Stimulated activated CD8-positive, alpha-beta memory T cell treated with anti-CD3 and anti-CD28 coated beads, Interleukin-15, amount 100 ng/mL, for 4 hours (primary cell): ENCODE measurements around the gene SURF1.
A peak's percentile ranks its signal among the peaks of the same experiment; 100 is the strongest.
"Not testable (repeated sequence)": the region's sequence is repeated elsewhere in the genome, so short reads cannot be mapped to it uniquely, and the experiment has no call there.

Experiments
- DNase-seq, 2 donors: peaks; one replicate each; pipeline ENCODE4 v3.0.0-alpha.2; 2020; ENCODE audit warnings: low read depth in 2 of 2

The SURF1 gene, protein sequence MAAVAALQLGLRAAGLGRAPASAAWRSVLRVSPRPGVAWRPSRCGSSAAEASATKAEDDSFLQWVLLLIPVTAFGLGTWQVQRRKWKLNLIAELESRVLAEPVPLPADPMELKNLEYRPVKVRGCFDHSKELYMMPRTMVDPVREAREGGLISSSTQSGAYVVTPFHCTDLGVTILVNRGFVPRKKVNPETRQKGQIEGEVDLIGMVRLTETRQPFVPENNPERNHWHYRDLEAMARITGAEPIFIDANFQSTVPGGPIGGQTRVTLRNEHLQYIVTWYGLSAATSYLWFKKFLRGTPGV

DNA sequence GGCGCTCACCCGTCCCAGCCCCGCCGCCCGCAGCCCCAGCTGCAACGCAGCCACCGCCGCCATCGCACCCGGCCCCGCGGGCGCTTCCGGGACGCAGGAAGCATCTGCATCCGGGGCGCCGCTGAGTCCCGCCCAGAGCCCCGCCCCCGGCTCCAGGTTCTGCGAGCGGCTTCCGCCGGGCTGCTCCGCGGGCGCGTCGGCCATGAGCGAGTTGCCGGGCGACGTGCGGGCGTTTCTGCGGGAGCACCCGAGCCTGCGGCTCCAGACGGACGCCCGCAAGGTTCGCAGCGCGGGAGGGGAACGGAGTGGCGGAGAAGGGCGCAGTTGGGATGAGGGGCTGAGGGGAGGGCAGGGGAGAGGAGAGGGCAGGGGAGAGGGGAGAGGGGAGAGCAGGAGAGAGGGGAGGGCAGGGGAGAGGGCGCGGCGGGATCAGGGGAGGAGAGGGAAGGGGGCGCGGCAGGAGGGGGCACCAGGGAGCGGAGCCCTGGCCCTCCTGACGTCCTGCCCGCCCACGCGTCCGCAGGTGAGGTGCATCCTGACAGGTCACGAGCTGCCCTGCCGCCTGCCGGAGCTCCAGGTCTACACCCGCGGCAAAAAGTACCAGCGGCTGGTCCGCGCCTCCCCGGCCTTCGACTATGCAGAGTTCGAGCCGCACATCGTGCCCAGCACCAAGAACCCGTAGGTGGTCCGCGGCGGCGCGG lies at the start of gene SURF1, which contains the start of gene SURF2:
Gene SURF1, minus strand, starts transcription at position 97 of the 701 bp plus-strand sequence. Its CDS starts 34 bp downstream, at position 63.
Gene SURF2, plus strand, starts transcription at position 160 of the 701 bp plus-strand sequence. Its CDS starts 43 bp downstream, at position 203.
- DNase-seq = peak; percentile 74 to 80

DNA sequence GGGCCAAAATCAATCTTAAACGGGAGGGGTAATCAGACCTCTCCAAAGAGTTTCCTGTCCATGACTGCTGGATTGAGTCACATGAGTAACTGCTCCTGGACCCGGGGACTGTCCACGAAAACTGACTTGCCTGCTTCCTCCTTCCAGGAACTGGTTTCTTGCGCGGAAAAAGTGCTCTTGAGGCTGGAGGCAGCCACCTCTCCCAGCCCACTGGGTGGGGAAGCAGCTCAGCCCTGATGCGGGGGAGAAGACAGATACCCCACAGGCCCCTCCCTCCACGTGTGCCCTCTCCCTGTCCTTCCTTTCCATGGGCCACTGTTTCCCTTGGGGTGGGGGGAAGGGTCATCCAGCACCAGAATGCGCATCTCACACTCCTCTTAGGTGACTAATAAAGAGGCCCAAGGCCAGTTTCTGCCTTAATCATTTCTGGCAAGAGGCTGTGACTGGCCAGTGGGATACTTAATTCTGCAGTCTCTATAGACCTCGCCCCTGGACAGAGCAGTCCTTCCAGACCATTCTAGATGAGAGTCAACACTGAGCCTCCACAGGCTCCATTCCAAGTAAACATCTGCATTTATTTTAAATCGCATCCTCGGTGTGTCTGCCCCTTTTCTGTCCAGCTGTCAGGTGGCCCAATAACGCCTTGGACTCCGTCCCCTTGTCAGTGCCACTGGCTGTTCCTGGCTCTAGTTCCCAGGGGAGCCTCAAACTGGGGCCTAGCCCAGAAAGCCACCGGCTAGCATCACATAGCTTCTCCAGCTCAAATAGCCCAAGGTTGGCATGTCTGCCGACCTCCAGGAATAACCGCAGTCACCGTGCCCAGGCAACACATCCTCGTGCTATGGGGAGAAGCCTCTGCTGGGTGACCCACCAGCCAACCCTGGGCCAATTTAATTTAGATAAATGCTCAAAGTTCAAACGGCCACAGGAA lies 49.5 kb upstream of the SURF1 start:
- no peak for DNase-seq

DNA sequence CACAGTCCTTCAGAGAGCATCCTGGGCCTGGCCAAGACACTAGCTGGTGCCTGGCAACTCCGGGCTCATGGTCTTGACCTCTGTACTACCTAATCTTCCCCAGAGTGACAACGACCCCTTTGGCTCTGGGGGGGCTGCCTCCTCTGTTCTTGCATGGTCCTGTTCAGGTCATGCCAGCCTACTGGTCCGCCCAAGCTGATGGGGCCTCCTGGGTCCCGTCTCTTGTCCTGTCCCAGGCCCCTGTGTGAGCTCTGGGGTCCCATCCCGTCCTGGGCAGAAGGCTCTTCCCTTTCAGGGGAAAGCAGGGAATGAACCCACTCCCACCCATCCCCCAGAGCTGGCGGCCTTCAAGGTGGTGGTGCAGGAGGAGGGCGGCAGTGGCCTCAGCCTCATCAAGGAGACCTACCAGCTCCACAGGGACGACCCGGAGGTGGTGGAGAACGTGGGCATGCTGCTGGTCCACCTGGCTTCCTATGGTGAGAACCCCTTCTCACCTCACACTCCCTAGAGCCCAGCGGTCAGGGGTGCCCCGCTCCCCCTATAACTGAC lies 48.2 kb upstream of the SURF1 start:
- no peak for DNase-seq

DNA sequence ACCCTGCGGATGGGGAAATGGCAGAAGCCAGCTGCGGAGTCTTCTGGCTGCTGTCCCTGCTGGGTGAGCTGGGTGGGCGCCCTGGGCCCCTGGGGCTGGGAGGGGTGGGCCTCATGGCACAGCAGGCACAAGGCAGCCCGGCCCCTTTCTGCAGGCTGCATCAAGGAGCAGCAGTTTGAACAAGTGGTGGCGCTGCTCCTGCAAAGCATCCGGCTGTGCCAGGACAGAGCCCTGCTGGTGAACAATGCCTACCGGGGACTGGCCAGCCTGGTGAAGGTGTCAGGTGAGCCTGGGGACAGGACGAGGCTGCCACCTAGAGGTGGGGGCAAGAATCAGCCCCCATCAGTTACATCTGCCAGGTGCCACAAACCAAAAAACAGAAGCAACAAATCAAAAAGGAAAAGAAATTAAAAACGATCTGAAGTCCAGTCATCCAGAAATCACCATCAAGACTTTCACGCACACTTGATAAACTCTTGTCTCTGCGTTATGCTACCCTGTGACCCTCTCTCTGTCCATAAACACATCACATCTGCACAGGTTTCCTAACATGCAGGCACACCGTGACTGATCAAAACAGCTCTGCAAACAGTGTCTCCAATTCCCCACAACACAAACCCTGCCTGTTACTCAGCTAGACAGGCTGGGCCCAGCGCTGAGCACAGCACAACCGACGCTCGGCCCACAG lies 47.6 kb upstream of the SURF1 start:
- DNase-seq = peak; percentile 19 to 25

DNA sequence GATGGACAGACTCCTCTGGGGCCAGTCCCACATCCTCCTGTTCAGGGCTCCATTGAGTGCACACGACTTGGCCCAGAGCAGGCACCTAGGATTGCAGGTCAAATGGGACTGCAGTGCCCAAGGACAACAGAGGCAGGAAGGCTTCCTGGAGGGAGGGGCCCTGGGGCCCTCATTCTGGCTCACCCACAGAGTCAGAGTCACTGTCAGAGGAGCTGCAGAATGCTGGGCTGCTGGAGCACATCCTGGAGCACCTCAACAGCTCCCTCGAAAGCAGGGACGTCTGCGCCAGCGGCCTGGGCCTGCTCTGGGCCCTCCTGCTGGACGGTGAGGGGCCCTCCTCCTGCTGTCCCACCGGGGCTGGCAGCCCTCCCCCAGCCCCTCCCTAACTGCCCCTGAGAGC lies 46.4 kb upstream of the SURF1 start:
- DNase-seq = no peak

DNA sequence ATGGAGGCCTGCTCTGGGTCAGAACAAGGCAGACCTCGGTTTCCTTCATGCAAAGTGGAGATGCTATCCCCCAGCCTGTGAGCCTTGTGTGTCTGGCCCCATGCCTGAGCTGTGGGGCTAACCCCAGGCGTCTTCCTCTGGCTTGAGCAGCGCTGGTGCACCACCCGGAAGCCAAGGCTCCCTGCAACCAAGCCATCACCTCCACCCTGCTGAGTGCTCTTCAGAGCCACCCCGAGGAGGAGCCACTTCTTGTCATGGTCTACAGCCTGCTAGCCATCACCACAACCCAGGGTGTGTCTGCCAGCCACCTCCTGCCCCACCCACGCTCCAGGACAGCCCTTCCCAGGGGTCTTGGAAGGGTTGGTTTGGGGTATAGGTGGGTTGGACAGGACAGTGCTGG lies 45.3 kb upstream of the SURF1 start:
- no peak for DNase-seq

DNA sequence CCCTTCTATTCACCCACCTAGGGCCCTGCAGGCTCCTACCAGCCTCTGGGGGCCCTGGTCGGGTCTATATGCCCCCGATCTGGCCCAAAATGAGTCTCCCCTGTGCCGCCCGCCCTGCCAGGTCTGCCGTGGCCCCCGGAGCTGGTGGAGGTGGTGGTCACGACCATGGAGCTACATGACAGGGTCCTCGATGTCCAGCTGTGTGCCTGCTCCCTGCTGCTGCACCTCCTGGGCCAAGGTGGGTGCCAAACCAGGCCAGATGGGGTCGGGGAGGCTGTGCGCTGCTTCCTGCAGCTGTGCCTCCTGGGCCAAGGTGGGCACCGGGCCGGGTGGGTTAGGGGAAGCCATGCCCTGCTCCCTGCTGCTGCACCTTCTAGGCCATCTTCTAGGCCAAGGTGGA lies 44.0 kb upstream of the SURF1 start:
- DNase-seq = no peak

DNA sequence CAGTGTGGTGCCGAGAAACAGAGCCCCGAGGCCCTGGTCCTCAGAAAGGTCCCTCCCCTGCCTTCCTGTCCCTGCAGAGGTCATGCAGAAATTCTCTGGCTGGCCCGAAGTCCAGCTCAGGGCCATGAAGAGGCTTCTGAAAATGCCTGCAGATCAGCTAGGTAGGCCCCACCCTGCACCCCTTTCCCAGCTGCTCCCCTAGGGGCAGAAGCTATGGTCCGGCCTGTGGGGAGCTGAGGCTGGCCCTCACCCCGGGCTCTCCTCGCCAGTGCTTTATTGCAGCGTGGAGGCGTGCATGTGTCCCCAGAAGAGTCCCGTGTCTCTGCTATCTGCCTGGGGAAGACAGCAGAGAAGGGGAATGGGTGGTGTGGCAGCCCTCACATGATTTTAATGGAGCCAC lies 41.6 kb upstream of the SURF1 start:
- no peak for DNase-seq

DNA sequence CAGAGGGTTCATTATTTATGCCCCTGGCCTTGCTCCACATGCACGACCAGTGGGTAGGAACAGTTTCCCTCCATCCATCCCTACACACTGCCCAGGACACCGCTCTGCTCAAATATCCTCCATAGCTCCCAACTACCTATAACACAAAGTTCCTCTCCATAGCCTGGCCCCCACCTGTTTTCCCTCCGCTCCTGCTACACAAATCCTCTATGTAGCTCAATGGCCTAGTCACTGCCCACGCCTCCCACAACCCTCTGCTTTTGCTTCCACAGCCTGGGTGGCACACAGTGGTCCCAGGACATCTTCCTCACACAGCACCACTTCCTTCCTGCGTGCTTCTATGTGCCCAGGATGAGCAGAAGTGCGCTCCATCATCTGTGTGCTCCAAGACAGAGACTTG lies 41.1 kb upstream of the SURF1 start:
- no peak for DNase-seq

DNA sequence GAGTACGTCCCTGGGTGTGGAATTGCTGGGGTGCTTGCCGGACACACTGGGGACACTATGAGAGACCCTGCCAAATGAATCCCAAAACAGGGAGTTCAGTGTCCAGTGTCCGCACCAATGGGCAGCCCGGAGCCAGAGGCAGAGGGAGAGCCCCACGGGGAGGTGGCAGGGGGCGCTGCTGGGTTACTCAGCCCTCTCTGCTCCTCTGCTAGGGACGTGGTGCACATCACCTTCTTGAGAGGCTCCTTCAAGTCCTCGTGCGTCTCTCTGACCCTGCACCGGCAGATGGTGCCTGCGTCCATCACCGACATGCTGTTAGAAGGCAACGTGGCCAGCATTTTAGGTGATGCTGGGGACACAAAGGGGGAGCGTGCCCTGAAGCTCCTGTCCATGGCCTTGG lies 40.7 kb upstream of the SURF1 start:
- no peak for DNase-seq

DNA sequence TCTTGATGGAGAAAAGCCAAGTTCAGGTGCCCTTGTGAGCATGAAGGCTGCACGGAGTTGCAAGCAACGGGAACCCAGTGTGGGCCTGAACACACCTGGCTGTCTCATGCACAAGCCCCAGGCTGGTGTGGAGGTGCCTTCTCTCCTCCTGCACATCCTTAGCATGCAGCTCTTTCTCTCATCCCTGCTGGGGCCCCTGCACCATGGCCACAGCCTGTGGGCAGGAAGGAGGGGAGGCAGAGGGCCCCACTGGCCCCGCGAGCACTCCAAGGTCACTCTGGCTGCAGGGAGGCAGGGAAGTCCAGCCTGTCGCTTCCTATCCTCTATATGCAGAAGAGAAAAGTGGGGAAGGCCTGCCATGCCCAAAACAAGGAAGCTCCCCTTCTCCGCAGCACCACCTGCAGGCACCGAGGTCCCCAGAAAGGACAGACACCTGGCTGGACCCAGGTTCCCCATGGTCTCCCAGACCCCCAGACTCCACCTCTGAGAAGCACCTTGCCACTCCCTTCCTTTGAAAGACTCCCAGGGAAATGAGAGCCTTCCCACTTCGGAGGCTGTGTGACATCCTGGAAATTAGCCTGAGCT lies 38.5 kb upstream of the SURF1 start:
- DNase-seq = no peak

DNA sequence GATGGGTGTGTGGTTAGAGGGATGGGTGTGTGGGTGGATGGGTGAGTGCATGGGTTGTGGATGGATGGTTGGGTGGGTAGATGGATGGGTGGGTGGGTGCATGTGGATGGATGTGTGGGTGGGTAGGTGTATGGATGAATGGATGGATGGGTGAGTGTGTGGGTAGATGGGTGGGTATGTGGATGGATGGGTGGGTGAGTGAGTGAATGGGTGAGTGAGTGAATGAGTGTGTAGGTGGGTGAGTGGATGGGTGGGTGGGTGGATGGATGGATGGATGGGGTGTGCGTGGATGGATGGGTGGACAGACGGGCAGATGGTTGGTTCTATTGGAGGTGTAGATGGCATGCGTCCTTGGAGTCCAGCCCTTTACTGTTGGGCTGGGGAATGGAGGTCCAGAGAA lies 37.1 kb upstream of the SURF1 start:
- DNase-seq = no peak

DNA sequence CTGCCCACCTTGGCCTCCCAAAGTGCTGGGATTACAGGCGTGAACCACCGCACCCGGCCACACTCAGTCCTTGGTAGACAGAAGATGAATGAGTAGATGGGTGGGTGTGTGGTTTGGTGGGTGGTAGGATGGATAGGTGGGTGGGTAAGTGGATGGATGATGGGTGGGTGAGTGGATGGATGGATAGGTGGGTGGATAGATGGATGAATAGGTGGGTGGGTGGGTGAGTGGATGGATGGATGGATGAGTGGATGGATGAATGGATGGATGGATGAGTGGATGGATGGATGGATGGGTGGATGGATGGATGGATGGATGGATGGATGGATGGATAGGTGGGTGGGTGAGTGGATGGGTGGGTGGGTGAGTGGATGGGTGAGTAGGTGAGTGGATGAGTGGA lies 36.0 kb upstream of the SURF1 start:
- DNase-seq = not testable (repeated sequence)

DNA sequence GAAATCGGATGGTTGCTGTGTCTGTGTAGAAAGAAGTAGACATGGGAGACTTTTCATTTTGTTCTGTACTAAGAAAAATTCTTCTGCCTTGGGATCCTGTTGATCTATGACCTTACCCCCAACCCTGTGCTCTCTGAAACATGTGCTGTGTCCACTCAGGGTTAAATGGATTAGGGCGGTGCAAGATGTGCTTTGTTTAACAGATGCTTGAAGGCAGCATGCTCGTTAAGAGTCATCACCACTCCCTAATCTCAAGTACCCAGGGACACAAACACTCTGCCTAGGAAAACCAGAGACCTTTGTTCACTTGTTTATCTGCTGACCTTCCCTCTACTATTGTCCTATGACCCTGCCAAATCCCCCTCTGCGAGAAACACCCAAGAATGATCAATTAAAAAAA lies 35.2 kb upstream of the SURF1 start:
- DNase-seq = not testable (repeated sequence)

DNA sequence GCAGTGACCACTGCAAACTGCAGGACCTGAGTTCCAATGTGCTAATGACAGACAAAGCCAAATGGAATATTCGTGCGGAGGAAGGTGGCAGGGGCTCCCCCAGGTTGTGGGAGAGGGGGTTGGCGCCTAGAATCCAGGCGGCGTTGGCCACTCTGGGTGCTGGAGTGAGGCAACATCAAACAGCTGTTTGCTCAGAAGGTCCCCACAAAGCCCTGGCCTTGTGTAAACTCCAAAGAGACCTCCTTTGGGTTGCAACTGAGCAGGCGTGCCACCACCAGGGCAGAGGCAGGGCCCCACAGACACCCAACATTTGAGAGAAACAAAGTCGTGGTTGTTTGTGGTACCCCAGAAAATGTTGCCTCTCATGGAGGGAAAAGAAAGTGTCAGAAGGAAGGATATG lies 34.4 kb upstream of the SURF1 start:
- DNase-seq = no peak

DNA sequence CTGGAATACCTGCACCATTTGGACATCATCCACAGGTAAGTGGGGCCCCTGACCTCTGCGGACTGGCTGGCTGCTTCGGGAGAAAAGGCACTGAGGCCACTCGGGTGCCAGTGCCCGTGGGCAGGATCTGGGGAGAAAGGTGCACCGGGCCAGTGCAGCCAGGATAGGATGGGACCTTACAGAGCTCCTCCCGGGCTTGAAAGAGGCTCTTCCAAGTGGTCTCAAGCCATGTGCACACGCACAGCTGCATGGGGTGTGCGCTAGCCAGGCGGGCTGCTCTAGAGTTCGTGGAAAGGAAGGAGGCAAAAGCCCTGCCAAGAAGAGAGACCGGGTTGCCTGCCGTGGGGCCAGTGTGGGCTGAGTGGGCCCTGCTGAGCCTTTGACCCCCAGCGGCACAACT lies 33.3 kb upstream of the SURF1 start:
- no peak for DNase-seq

DNA sequence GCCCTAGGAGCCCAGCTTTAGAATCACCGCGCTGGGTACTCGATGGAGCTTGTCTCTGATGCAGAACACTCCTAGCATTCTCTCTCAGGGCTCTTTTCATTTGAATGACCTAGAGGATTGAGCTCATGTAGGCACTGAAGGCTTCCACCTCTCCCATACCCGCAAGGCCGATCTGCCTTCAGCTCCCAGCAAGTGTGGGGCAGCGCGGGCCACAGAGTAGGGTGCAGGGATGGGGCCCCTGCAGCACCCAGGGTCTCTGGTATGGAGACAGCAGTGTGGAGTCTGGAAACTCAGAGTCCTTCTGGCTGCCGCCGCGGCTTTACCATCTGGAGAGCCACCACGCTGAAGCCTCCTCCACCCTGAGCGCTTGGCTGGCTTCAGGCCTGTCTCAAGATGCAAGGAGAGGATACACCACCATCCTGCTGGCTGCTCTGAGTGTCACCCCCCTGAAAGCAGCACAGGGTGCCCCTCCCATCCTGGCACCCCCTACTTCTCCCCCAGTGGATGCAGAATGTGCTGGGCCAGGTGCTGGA lies 32.8 kb upstream of the SURF1 start:
- DNase-seq = no peak

DNA sequence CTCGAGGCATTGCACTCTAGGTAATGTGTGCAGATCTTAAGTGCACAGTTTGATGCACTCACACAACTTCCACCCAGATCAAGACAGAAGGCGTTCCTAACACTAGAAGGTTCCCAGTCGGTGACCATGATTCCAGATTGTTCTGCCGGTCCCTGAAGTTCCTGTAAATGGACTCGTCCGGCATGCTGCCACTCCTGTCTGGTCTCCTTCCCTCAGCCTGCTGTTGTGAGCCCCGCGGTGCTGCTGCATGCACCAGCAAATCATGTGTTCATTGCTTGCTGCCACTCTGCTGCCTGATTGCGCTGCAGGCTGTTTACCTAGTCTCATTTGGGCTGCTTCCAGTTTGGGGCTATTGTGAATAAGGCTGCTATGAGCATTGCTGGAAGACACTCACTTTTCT lies 31.4 kb upstream of the SURF1 start:
- DNase-seq = no peak

DNA sequence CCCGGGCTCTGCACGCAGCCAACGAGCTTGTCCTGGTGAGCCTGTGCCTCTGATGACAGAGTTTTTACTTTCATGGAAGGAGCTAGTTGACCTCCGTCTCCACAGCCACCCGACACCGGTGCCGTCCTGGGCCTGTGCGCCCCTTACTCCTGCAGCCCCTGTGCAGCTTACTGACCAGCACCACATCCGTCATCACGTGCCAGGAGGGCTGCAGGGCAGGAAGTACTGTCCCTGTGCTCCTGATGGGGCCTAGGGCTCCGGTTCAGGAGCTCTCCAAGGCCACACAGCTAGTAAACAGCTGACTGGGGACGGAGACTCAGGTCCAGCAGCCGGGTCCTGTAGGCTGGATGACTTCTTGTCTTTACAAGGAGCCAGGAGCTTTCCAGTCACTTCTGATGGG lies 30.1 kb upstream of the SURF1 start:
- no peak for DNase-seq

DNA sequence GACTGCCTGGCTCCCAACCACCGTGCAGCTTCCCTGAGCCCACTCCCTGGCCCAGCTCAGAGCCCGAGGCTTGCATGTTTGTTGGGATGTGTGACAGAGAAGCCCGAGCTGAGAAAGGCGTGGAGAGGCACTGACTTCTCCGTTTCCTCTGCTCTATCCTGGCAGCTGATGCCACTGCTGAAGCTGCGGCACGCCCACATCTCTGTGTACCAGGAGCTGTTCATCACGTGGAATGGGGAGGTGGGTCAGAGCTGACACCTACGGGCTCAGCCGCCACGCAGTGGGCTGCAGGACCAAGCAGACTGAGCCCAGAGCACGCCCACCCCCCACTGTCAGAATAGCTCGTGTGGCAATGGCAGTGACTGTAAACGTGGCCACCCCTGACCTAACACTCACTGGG lies 29.2 kb upstream of the SURF1 start:
- no peak for DNase-seq
